HG02938 (cell line): Measurements from ENCODE around the gene LPO.

Source experiments
- ATAC-seq: cut with Tn5 transposase; IDR thresholded peaks from one replicate; pipeline ENCODE4 v1.9.1; 2021; ENCODE audit warnings: mild to moderate bottlenecking, moderate library complexity; ENCODE audit not compliant: unreplicated experiment

The LPO gene

DNA sequence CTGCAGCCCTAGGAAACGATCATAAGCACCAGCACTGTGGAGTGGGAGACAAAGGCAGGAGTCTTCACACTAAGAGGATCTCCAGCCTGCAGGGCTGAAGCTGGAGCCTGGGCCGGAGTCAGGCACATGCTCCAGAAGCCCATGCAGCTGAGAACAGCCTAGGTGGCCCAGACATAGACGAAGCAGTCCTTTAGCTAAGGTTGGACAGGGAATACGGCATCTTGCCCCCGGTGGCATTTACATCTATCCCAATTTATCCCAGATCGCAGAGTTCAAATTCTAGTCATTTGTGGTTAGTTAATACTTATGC is 76.3 kb downstream of the LPO start:
- ATAC-seq, result no peak

DNA sequence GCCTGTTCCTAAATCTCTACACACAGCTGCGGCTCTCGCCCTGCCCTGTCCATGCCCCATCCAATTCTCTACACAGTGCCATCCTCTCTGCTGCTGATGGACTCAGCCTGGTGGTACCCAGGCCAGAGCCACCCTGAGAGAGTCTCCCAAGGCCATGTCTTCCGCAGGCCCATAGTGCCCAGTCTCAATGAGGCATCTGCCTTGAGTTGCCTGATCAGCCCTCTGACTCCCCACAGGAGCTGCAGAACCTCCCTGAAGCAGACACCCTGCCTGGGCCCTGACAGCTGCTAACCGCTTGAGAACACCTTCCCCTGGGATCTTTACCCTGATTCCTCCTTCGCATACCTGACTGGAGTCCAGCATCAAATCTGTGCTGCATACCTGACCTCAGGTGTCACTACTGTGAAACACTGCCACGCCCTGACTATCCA is 76.9 kb downstream of the LPO start:
- ATAC-seq, result no peak

- ATAC-seq, result no peak
Measured at GRCh38 chr17:58315750-58316149, 77.4 kb downstream of the LPO start.

DNA sequence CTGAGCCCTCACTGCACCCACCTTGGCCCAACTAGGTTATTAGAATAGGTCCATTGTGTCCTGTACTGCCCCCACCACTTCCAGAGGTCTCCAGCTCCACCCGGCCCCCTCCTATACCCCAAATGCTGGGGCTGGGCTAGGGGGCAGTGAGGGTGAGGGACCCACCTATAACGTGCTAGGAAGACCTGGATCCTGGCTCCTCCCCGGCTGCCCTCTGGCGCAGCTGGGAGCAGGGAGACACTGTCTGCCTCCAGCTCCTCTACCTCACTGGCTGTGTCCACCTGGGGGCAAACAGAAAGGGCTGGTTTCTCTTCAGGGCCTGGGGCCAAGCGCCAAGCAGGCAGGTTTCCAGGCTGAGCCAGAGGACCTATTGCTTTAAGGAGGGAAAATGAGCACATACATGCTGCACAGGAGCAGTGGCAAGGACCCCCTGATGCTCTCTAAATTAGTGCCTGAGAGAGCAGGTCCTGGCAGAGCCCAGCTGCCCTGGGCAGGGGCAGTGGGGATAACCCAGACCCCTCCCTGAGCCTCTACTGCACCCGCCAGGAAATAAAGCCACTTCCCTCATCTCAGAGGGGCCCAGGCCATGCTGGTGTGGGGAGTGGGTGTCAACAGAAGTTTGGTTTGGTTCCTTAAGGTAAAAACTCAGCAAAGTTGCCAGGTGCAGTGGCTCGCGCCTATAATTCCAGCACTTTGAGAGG is 78.0 kb downstream of the LPO start:
- ATAC-seq, result no peak

- ATAC-seq, result peak; percentile 49
Measured at GRCh38 chr17:58317421-58318064, 79.2 kb downstream of the LPO start.

DNA sequence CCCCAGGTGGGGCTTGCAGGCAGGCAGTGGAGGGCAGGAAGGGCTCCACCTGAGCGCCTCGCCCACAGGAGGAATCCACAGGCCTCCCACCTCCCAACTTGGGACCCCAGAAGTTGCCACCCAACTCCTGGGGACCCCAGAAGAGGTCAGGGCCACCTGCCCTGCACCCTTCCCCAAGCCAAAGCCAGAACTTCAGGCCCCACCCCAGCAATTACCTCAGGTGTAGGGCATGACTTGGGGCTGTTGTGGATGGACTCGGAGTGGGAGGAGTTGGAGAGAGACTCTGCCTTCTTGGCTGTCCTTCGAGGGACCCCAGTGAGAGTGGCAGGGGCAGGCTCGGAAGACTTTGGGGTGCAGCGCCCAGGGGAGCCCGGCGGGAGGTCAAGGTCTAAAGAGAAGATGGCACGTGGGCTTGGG is 79.7 kb downstream of the LPO start:
- ATAC-seq, result no peak
